IMR-90 (cell line): ENCODE results near the gene CDK5.

Experiments
- BHLHE40 ChIP-seq: fragments of 150-350 bp; IDR thresholded peaks from 2 replicates; pipeline ENCODE4 v1.6.1; 2016; ENCODE audit warnings: mild to moderate bottlenecking, low read depth, low read length
- CEBPB ChIP-seq: IDR thresholded peaks from 2 replicates; pipeline ENCODE4 v1.6.1; 2012; ENCODE audit warnings: low read depth, low read length, improper control_type of control experiment
- CTCF ChIP-seq: conservative IDR thresholded peaks from 2 replicates; pipeline ENCODE4 v1.5.1; 2012; ENCODE audit warnings: mild to moderate bottlenecking, low read depth, low read length, improper control_type of control experiment
- FOS ChIP-seq: fragments of 150-350 bp; IDR thresholded peaks from 2 replicates; pipeline ENCODE4 v1.6.1; 2016; ENCODE audit warnings: low read depth, low read length
- MAFK ChIP-seq: IDR thresholded peaks from 2 replicates; pipeline ENCODE4 v1.6.1; 2012; ENCODE audit warnings: low read depth, low read length, improper control_type of control experiment
- MXI1 ChIP-seq: IDR thresholded peaks from 2 replicates; pipeline ENCODE4 v1.6.1; 2012; ENCODE audit warnings: low read depth, mild to moderate bottlenecking, low read length, moderate library complexity, borderline replicate concordance
- NFE2L2 ChIP-seq: fragments of 150-350 bp; IDR thresholded peaks from 2 replicates; pipeline ENCODE4 v1.6.1; 2016; ENCODE audit warnings: low read depth, mild to moderate bottlenecking, low read length
- POLR2A ChIP-seq: IDR thresholded peaks from 2 replicates; pipeline ENCODE4 v1.6.1; 2012; ENCODE audit warnings: mild to moderate bottlenecking, low read depth, low read length
- RAD21 ChIP-seq: IDR thresholded peaks from 2 replicates; pipeline ENCODE4 v1.6.1; 2012; ENCODE audit warnings: low read length, improper control_type of control experiment
- RFX5 ChIP-seq: IDR thresholded peaks from 2 replicates; pipeline ENCODE4 v1.8.0; 2012; ENCODE audit warnings: low read depth, mild to moderate bottlenecking, low read length, moderate library complexity
- SMC3 ChIP-seq: fragments of 150-350 bp; IDR thresholded peaks from 2 replicates; pipeline ENCODE4 v1.6.1; 2016; ENCODE audit warnings: low read depth, mild to moderate bottlenecking, antibody characterized with exemption, low read length, moderate library complexity
- USF2 ChIP-seq: fragments of 150-350 bp; IDR thresholded peaks from 2 replicates; pipeline ENCODE4 v1.6.1; 2017; ENCODE audit warnings: mild to moderate bottlenecking, antibody characterized with exemption, low read length, low read depth

- no peak for TF ChIP-seq POLR2A
- TF ChIP-seq CTCF = no peak
- no peak for TF ChIP-seq FOS
- no peak for TF ChIP-seq CEBPB
- TF ChIP-seq RFX5 = no peak
- TF ChIP-seq MAFK = no peak
- TF ChIP-seq USF2 = no peak
- no peak for TF ChIP-seq RAD21
- no peak for TF ChIP-seq BHLHE40
- no peak for TF ChIP-seq NFE2L2
- TF ChIP-seq MXI1 = no peak
- TF ChIP-seq SMC3 = no peak
Measured at GRCh38 chr7:151061213-151062110, 3.8 kb upstream of the CDK5 start.
